ENCODE measurements around the gene CEP120. TPM values are rescaled to one million over a fixed set of nuclear protein-coding genes. Genes with fewer than 3 reads are reported as not detected.

Gene CEP120
- total RNA-seq, 1 experiment from 2014 or later, result 25.5 TPM

- intact Hi-C loops (cut with micrococcal nuclease; ENCODE audit: unreplicated experiment), result no loop called here
- H3K4me1 ChIP-seq (ENCODE audit: insufficient read depth, low read length, poor library complexity, severe bottlenecking), result peaks cover 20% of the 10 kb centered on the region
- TF ChIP-seq EZH2 (IDR thresholded peaks at IDR 0.05; ENCODE audit: borderline replicate concordance, low read depth, low read length, poor library complexity, severe bottlenecking), result no peak
- TF ChIP-seq, protein P1, sequence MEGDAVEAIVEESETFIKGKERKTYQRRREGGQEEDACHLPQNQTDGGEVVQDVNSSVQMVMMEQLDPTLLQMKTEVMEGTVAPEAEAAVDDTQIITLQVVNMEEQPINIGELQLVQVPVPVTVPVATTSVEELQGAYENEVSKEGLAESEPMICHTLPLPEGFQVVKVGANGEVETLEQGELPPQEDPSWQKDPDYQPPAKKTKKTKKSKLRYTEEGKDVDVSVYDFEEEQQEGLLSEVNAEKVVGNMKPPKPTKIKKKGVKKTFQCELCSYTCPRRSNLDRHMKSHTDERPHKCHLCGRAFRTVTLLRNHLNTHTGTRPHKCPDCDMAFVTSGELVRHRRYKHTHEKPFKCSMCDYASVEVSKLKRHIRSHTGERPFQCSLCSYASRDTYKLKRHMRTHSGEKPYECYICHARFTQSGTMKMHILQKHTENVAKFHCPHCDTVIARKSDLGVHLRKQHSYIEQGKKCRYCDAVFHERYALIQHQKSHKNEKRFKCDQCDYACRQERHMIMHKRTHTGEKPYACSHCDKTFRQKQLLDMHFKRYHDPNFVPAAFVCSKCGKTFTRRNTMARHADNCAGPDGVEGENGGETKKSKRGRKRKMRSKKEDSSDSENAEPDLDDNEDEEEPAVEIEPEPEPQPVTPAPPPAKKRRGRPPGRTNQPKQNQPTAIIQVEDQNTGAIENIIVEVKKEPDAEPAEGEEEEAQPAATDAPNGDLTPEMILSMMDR (conservative IDR thresholded peaks at IDR 0.05; ENCODE audit: low read depth, low read length), result no peak
- H3K9me3 ChIP-seq (ENCODE audit: low read depth, low read length, poor library complexity, severe bottlenecking), result peaks cover 16% of the 10 kb centered on the region
- no peak for DNase-seq (ENCODE audit: low spot score)
- no peaks in the 10 kb centered on the region for H3K27me3 ChIP-seq (replicated peaks; ENCODE audit: insufficient read depth, low read depth, low read length, poor library complexity)
- POLR2A ChIA-PET (ENCODE audit: low non-redundant PET), result no interaction called here
- BruUV-seq (replicated peaks), result no TSS peak
- CTCF ChIA-PET, result no interaction called here
- no peak overlapping the region for H3K4me3 ChIP-seq (ENCODE audit: low read depth, low read length, poor library complexity, severe bottlenecking)
- no peak overlapping the region for H3K27ac ChIP-seq (ENCODE audit: low read depth, low read length, poor library complexity, severe bottlenecking)
- peaks cover 17% of the 10 kb centered on the region for H3K36me3 ChIP-seq (ENCODE audit: insufficient read depth, low read length, poor library complexity, severe bottlenecking)
Measured at GRCh38 chr5:123358304-123358703, 64.9 kb downstream of the CEP120 start.

GRCh38 chr5:123351820-123352219 lies 71.4 kb downstream of the CEP120 start:
- DNase-seq (ENCODE audit: low spot score), result no peak
- BruUV-seq (replicated peaks), result no TSS peak
- CTCF ChIA-PET, result interaction anchor here (0.6 kb wide), 1 partner anchor 70 kb away, joined by 3 read pairs; no protein-coding TSS in a partner anchor
- Histone ChIP-seq H3K27ac (ENCODE audit: low read depth, low read length, poor library complexity, severe bottlenecking) (no peak overlapping the region), H3K4me1 (ENCODE audit: insufficient read depth, low read length, poor library complexity, severe bottlenecking) (no peaks in the 10 kb centered on the region), H3K36me3 (ENCODE audit: insufficient read depth, low read length, poor library complexity, severe bottlenecking) (peaks cover 13% of the 10 kb centered on the region), H3K4me3 (ENCODE audit: low read depth, low read length, poor library complexity, severe bottlenecking) (no peak overlapping the region), H3K27me3 (replicated peaks; ENCODE audit: insufficient read depth, low read depth, low read length, poor library complexity) (no peaks in the 10 kb centered on the region), H3K9me3 (ENCODE audit: low read depth, low read length, poor library complexity, severe bottlenecking) (peaks cover 12% of the 10 kb centered on the region)
- POLR2A ChIA-PET (ENCODE audit: low non-redundant PET), result no interaction called here
- intact Hi-C loops (cut with micrococcal nuclease; ENCODE audit: unreplicated experiment), result no loop called here
- TF ChIP-seq, protein P1 (conservative IDR thresholded peaks at IDR 0.05; ENCODE audit: low read depth, low read length), result no peak
- no peak for TF ChIP-seq EZH2 (IDR thresholded peaks at IDR 0.05; ENCODE audit: borderline replicate concordance, low read depth, low read length, poor library complexity, severe bottlenecking)

DNA sequence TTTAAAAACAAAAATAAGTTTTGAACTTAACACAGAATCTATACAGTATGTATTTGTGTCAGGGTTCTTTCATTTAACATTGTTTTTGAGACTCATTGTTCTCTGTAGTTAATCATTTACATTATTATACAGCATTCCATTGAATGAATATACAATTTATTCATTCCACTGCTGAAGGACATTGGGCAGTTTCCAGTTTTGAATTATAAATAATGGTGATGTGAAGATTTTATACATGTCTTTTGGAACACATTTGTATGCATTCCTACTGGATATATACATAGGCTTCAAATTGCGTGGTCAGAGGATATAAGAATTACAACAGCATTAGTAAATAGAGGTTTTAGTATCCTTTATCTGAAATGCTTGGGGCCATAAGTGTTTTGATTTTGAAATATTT lies 72.0 kb downstream of the CEP120 start:
- intact Hi-C loops (cut with micrococcal nuclease; ENCODE audit: unreplicated experiment), result no loop called here
- POLR2A ChIA-PET (ENCODE audit: low non-redundant PET), result no interaction called here
- CTCF ChIA-PET, result no interaction called here
- Histone ChIP-seq H3K9me3 (ENCODE audit: low read depth, low read length, poor library complexity, severe bottlenecking) (peaks cover 6% of the 10 kb centered on the region), H3K36me3 (ENCODE audit: insufficient read depth, low read length, poor library complexity, severe bottlenecking) (peaks cover 12% of the 10 kb centered on the region), H3K27me3 (replicated peaks; ENCODE audit: insufficient read depth, low read depth, low read length, poor library complexity) (no peaks in the 10 kb centered on the region), H3K4me1 (ENCODE audit: insufficient read depth, low read length, poor library complexity, severe bottlenecking) (no peaks in the 10 kb centered on the region), H3K4me3 (ENCODE audit: low read depth, low read length, poor library complexity, severe bottlenecking) (no peak overlapping the region), H3K27ac (ENCODE audit: low read depth, low read length, poor library complexity, severe bottlenecking) (no peak overlapping the region)
- no peak for DNase-seq (ENCODE audit: low spot score)
- no TSS peak for BruUV-seq (replicated peaks)
- TF ChIP-seq EZH2 (IDR thresholded peaks at IDR 0.05; ENCODE audit: borderline replicate concordance, low read depth, low read length, poor library complexity, severe bottlenecking), result no peak
- TF ChIP-seq, protein P1 (conservative IDR thresholded peaks at IDR 0.05; ENCODE audit: low read depth, low read length), result no peak
